Uterus (tissue), 2 donors: ENCODE measurements around the gene UBXN6.

Experiments used
- POLR2A ChIP-seq, 2 donors: fragments of 450-650 bp; IDR thresholded peaks; one replicate each; pipeline ENCODE4 v1.6.1; 2016; ENCODE audit warnings: antibody characterized with exemption in 2 of 2, mild to moderate bottlenecking in 1 of 2, moderate library complexity in 1 of 2
- TF ChIP-seq, protein P1 (sequence below), 4 experiments: fragments of 200-600 bp in 2 of 4; fragments of 450-650 bp in 2 of 4; sonication (generic) in 2 of 4; IDR thresholded peaks; one replicate each; pipeline ENCODE4 v1.5.1; 2016 to 2019; ENCODE audit warnings: antibody characterized with exemption in 4 of 4, mild to moderate bottlenecking in 2 of 4, moderate library complexity in 1 of 4

DNA sequence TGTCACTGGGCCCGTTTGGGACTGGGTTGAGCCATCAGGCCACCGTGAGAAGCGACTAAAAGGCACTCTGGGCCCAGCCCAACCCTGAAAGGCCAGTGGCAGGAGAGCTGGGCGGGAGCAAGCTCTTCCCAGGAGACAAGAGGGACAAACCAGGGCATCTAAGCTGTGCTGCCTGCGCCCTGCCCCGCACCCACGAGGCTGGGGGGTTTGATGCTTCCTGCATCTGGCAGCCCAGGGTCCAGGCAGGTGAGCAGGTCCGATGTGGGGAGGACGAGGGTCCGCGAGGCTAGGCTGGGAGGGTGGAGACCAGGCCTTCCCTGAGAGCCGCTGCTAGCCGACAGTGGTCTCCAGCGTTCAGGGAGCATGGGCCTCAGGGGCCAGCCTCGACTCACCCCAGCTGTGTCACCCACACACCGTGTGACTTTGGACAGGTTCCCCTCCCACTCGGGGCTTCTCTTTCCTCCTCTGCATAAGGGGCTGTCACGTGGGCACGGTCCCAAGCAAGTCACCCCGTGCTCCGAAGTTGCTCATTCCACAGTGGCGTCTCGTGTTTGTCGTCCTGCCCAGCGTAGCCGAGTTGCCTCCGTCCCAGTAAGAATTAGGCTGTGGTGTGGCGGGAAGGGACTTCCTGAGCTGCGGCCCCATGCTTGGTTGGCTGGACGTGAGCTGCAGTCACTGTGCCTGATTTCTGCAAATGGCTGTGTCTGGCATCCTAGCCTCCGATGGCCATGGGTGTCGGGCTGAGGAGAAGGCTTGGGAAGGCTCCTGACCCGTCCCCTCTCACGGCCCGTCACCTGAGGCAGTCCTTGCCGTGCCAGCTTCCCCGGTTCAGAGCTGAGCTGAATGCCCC lies 44.9 kb upstream of the UBXN6 start:
- TF ChIP-seq, protein P1, sequence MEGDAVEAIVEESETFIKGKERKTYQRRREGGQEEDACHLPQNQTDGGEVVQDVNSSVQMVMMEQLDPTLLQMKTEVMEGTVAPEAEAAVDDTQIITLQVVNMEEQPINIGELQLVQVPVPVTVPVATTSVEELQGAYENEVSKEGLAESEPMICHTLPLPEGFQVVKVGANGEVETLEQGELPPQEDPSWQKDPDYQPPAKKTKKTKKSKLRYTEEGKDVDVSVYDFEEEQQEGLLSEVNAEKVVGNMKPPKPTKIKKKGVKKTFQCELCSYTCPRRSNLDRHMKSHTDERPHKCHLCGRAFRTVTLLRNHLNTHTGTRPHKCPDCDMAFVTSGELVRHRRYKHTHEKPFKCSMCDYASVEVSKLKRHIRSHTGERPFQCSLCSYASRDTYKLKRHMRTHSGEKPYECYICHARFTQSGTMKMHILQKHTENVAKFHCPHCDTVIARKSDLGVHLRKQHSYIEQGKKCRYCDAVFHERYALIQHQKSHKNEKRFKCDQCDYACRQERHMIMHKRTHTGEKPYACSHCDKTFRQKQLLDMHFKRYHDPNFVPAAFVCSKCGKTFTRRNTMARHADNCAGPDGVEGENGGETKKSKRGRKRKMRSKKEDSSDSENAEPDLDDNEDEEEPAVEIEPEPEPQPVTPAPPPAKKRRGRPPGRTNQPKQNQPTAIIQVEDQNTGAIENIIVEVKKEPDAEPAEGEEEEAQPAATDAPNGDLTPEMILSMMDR (IDR thresholded peaks at IDR 0.05) = no peak
- TF ChIP-seq POLR2A (IDR thresholded peaks at IDR 0.05) = no peak
